Amygdala (tissue), 56 donors: ENCODE measurements around the gene SPSB1.

Experiments
- DNase-seq, 56 donors: peaks; one replicate each; lab custom pipeline; 2025; lab: John Stamatoyannopoulos, UW

The SPSB1 gene

GRCh38 chr1:9292361-9293240 is at the start of gene SPSB1:
TSS of gene SPSB1 (plus strand) at chr1:9292894. CDS start at chr1:9355892, 62,998 bp downstream.
- peak in 48 of 56 donors; percentile 23 to 85 (median 58) for DNase-seq

DNA sequence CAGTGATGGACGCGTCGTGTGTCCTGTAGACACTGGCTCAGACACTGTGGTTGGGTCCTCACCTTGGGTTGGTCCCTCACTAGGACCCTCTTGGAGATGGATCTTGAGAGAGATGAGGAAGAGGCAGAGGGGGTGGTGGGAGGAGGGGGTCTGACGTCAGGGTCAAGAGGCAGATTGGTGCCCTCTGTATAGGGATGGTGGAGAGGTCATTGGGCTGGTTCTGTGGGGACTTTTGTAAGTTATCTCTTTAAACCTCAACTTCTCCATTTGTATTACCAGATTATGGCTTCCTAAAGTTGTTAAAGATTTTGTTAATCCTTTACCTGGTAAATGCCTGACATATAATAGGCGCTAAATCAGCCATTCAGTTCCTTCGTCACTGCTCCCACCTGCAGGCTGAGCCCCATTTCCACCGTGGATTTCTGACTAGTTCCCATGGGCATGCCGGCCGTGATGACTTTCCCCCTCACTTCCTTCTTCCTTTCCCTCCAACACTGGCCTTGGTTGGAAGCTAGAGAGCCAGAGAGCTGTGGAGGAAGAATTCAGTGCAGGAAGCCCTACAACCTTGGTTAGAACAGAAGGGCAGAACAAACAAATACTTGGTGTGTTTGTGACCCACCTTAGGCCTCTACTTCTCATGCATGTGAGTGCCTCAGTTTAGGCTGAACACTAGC is 49.5 kb upstream of the SPSB1 start:
- no peak for DNase-seq

- DNase-seq = no peak
These were observed 48.0 kb upstream of the SPSB1 start for GRCh38 chr1:9244501-9245229.

DNA sequence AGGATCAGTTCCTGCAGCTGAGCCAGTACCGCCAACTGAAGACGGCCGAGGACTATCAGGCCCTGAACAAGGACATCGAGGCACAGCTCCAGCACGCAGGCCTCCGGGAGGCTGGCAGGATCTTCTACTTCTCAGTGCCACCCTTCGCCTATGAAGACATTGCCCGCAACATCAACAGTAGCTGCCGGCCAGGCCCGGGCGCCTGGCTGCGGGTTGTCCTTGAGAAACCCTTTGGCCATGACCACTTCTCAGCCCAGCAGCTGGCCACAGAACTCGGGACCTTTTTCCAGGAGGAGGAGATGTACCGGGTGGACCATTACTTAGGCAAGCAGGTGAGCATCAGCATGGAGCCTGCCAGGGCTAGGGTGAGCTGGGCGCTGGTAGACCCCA is 47.5 kb upstream of the SPSB1 start:
- DNase-seq = no peak

DNA sequence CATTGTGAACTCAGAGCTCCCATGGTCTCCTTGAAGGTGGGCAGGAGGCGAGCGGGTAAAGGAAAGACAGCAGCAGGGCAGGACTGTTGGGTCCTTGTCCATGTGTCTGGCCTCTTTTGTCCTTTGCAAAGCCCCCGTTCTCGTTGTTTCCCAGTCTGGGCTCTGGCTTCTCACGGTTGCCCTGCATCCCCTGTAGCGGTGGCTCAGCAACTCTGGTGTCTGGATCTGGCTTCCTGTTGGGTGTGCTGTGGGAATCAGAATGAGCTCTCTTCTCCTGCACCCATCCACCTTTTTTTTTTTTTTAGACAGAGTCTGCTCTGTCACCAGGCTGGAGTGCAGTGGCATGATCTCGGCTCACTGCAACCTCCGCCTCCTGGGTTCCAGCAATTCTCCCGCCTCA is 47.0 kb upstream of the SPSB1 start:
- no peak for DNase-seq

DNA sequence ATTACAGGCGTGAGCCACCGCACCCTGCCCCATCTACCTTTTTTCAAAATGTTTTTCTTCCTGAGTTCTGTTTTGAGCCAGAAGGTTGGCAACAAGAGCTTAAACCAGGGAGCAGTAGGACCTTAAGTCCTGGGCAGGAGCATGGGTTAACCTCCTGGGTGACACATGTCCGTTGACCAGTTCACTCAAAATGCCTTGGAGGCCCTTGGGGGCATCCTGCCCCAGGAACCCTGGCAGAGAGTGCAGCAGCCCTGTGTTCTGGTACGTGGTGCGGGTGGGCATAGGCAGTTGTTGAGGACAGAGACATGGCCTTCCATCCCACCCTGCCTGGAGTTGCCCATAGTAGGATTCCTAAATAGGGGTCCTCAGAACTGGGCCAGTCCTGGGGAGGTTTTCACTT is 46.5 kb upstream of the SPSB1 start:
- no peak for DNase-seq

GRCh38 chr1:9246841-9247785 is 45.6 kb upstream of the SPSB1 start:
- DNase-seq = no peak

DNA sequence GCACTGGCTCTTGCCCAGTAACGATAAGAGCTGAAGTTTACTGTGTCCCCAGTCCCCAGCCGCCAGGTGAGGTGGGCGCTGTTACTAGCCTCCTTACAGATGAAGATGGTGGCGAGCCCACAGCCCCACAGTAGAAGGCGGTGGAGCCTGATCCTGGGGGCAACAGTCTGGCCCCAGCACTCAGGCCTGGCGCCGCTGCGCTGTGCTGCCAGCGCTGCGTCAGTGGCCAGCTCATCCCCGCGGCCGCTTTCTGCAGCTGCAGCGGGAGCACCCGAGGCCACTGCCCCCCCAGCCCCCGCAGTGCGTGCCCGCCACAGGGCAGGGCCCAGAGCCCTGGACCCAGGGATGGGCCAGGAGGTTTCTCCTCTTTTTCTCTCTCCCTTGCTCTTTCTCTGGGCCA is 44.8 kb upstream of the SPSB1 start:
- peak in 23 of 56 donors; percentile 9 to 77 (median 45) for DNase-seq

- DNase-seq = peak in 11 of 56 donors; percentile 11 to 54 (median 28)
These were observed 44.1 kb upstream of the SPSB1 start for GRCh38 chr1:9248341-9249262.

DNA sequence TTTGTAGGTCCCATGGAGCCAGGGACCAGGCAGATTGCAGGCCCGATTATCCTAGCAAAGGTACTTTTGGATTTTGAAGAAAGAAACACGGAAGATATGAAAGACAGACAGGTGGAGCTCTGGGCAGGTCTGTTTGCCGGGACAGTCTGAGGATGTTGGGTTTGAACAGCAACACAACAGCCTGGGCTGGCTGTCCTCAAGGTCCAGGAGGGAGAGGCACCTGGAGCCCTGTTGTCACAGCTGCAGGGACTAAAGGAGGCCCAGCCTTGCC is 43.5 kb upstream of the SPSB1 start:
- DNase-seq = no peak

GRCh38 chr1:9249534-9250410 is 42.9 kb upstream of the SPSB1 start:
- DNase-seq = peak in 8 of 56 donors; percentile 11 to 35 (median 24)

GRCh38 chr1:9250411-9251381 is 42.0 kb upstream of the SPSB1 start:
- peak in 1 of 56 donors; percentile 40 for DNase-seq

GRCh38 chr1:9251501-9251900 is 41.2 kb upstream of the SPSB1 start:
- no peak for DNase-seq

GRCh38 chr1:9253004-9253403 is 39.7 kb upstream of the SPSB1 start:
- no peak for DNase-seq

DNA sequence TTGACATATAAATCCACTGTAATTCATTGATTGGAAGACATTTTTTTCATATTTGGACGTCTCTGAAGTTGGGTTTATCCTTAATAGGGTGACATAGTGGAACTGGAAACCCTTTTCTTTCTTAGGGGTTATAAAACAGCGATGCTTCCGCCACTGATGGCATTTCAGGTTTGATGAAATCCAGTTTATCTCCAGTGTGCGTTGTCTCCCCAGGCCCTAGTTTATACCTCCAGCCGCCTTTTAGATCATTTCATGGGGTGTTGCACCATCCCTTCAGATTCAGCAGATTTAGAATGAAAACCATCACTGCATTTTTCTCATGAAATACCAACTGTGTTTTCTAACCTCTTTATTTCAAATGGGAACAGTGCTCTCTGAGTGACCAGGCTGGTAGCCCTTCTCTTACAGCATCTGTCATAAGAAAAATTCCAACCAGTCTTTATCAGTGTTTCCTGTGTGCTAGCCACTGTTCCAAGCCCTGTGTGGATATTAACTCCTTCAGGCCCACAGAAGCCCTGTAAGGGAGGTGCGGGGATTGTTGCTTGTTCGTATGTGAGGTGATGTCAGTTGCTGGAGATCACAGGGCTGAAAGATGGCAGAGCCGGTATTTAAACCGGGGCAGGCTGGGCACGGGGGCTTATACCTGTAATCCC is 39.1 kb upstream of the SPSB1 start:
- DNase-seq = no peak

DNA sequence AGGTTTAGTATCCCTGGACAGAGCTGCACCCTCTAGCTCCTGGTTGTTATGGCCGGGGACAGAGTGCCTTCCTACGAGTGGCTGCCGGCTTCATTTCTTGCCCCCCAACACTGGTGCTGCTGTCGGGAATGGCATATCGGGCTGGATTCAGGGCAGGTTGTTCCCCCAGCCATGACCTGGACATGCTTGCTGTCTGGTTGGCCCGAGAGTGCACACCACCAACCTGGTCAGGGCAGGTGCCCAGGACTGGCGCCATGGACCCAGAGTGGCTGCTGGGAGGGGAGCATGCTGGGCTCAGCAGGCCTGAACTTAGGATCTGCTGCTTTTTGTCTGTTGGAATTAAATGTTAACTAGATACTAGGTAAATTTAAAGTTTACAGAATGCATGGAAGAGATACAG is 36.4 kb upstream of the SPSB1 start:
- DNase-seq = no peak
